Measurements from ENCODE around the gene SON.
"Not testable (repeated sequence)": the region's sequence is repeated elsewhere in the genome, so short reads cannot be mapped to it uniquely, and the experiment has no call there.

The SON gene
- long read RNA-seq, donor 1, full-length matches to known transcripts, result 22 of 182 reads
- long read RNA-seq, donor 1, partial matches to known transcripts, result 151 of 182 reads
- long read RNA-seq, donor 1, other reads (novel, unspliced or antisense), result 9 of 182 reads
- long read RNA-seq, donor 2, full-length matches to known transcripts, result 5 of 72 reads
- long read RNA-seq, donor 2, partial matches to known transcripts, result 67 of 72 reads
- long read RNA-seq, donor 2, other reads (novel, unspliced or antisense), result 0 of 72 reads
- long read RNA-seq, donor 3, full-length matches to known transcripts, result 11 of 120 reads
- long read RNA-seq, donor 3, partial matches to known transcripts, result 109 of 120 reads
- long read RNA-seq, donor 3, other reads (novel, unspliced or antisense), result 0 of 120 reads
- long read RNA-seq, donor 4, full-length matches to known transcripts, result 33 of 230 reads
- long read RNA-seq, donor 4, partial matches to known transcripts, result 197 of 230 reads
- long read RNA-seq, donor 4, other reads (novel, unspliced or antisense), result 0 of 230 reads
- long read RNA-seq, donor 5, full-length matches to known transcripts, result 27 of 196 reads
- long read RNA-seq, donor 5, partial matches to known transcripts, result 169 of 196 reads
- long read RNA-seq, donor 5, other reads (novel, unspliced or antisense), result 0 of 196 reads
- long read RNA-seq, donor 6, full-length matches to known transcripts, result 18 of 138 reads
- long read RNA-seq, donor 6, partial matches to known transcripts, result 120 of 138 reads
- long read RNA-seq, donor 6, other reads (novel, unspliced or antisense), result 0 of 138 reads
- long read RNA-seq, donor 7, full-length matches to known transcripts, result 31 of 364 reads
- long read RNA-seq, donor 7, partial matches to known transcripts, result 305 of 364 reads
- long read RNA-seq, donor 7, other reads (novel, unspliced or antisense), result 28 of 364 reads
- long read RNA-seq, donor 8, full-length matches to known transcripts, result 26 of 162 reads
- long read RNA-seq, donor 8, partial matches to known transcripts, result 136 of 162 reads
- long read RNA-seq, donor 8, other reads (novel, unspliced or antisense), result 0 of 162 reads

GRCh38 chr21:33542640-33543504 is at the start of gene SON:
Gene SON (plus strand): TSS chr21:33543038. CDS start chr21:33543093, 55 bp downstream.
- DNase-seq, result peak; percentile 94

DNA sequence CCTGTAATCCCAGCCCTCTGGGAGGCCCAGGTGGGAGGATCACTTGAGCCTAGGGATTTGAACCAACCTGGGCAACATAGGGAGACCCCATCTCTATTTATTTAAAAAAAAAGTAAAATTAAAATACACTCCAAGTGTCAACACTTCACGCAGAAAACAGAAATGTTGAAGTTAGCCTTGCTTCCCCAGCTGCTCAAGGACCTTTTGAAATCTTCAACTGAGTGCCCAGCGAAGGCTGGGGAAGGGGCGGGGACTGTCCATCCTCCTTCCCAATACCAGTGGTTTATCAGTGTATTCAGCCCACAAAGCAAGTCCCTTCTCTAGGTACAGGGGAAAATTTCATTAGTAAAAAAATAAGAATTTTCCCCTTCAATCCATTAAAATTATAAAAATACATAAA is 49.1 kb upstream of the SON start:
- no peak for DNase-seq

DNA sequence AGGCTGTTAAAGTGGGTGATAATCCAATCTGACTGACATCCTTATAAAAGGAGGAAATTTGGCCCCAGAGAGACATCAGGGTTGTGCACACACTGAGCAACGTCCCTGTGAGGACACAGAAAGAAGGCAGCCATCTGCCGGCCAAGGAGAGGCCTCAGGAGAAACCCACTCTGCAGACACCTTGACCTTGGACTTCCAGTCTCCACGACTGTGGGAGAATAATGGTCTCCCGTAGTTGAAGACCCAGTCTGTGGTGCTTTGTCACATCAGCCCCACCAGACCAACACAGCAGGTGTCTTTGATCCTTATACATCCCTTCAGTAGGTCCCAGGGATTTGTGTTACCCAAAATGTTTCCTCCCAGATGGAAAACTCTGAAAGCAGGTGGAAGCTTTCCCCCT is 47.1 kb upstream of the SON start:
- no peak for DNase-seq

DNA sequence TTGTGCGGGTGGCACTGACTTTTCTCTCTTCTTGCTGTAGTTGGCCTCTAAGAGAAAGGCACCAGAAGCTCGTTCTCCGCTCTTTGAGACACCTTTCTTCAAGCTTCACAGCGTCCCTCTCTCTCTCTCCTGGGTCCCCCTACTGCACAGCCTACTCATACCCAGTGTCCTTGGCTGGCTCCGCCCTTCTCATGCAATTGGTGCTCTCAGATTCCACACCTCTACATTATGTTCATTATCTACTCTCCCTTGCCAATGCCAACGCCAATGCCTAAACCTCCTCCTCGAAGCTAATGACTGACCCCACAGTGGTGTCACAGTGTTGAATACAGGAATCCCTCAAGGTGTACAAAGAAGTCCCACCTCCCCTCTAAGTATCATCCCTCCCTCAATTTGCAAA is 46.5 kb upstream of the SON start:
- DNase-seq, result no peak

DNA sequence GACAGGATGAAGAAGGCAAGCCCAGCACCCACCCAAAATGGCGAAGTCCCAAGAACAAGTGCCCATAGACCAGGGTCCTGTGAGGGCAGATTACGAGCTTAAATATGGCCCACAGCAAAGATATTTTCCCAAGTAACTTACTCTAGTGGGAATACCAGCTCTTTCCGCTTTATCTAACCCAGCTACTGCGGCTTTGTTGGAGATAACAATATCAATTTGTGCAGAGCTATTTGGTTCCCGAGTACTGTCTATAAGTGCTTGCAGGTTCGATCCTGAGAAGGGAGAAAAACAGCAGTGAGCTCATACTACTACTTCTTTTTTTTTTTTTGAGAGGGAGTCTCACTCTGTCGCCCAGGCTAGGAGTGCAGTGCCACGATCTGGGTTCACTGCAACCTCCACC is 37.0 kb upstream of the SON start:
- DNase-seq, result no peak

DNA sequence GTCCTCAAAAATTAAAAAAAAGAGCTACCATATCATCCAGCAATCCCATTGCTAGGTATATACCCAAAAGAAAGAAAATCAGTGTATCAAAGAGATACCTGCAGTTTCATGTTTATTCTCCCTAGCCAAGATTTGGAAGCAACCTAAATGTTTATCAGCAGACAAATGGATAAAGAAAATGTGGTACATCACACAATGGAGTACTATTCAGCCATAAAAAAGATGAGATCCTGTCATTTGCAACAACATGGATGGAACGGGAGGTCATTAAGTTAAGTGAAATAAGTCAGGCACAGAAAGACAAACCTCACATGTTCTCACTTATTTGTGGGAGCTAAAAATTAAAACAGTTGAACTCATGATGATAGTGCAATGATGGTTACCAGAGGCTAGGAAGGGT is 35.8 kb upstream of the SON start:
- DNase-seq, result not testable (repeated sequence)

GRCh38 chr21:33510826-33511225 is 32.0 kb upstream of the SON start:
- no peak for DNase-seq

GRCh38 chr21:33511639-33512038 is 31.2 kb upstream of the SON start:
- no peak for DNase-seq

DNA sequence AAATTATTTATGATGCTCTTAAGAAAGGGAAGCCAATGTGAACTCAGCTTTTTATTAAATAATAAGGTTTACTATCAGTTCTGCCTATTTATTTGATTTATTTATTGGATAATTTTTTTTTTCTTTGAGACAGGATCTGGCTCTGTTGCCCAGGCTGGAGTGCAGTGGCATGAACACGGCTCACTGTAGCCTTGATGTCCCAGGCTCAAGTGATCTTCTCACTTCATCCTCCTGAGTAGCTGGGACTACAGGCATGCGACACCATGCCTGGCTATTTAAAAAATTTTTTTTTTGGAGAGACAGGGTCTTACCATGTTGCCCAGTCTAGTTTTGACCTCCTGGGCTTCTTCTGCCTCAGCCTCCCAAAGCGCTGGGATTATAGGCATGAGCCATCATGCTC is 30.4 kb upstream of the SON start:
- no peak for DNase-seq

- no peak for DNase-seq
Observed at GRCh38 chr21:33514229-33514628, 28.6 kb upstream of the SON start.

DNA sequence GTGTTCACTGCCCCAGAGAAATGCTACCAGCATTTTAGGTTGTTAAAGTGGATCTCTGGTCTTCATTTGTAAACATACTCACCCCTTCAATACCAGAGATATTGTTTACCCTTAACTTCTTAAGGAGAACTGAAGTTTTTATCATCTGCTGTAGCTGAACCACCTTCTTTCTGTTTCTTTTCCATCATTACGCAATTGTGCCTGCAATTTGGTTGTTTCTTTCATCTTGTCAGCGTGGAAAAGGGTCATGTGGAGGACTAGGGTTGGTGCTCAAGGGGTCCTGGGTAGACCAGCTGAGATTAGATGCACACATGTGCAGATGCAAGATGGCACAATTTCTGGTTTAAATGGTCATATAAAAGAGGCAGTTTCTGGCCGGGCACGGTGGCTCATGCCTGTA is 23.9 kb upstream of the SON start:
- no peak for DNase-seq

DNA sequence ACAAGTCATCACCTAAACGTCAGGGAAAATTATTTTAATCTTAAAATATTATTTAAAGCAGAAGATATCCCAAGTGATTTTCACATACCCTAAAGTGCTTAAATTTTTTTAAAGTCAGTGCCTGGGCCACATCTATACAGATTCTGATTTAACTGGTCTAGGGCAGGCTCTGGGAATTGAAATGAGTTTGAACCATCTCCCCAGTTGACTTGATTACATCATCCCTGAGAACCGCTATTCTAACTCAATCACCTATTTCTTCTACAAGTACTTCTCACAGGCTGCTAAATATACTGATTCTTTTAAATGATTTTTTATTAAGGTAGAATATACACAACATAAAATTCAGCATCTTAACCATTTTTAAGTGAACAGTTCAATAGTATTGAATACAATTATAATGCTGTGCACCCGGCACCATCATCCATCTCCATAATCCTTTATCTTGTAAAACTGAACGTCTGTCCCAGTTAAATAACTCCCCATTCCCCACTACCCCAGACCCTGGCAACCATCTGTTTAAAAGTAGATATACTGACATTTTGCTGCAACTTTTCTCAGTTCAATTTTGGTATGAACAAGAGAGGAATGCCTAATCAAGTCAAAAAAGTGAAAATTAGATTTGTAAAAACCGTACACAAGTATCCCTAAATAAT is 20.4 kb upstream of the SON start:
- no peak for DNase-seq

DNA sequence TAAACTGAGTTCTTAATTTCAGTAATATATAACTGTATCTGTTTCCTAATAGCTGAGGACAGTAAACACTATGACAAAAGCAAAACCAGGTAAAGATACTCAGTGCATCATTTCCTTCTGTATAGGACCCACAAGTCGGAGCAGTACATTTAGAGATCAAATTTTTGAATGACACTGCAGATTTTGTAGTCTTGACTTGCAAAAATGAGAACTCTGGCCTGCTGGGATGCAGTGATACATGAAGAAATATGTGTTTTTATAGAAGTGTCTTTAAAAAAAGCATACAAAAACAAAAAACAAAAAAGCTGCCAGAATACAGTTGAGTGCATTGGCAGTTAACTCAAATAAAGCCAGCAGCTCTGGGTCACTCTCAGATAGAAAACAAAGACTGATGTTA is 19.9 kb upstream of the SON start:
- no peak for DNase-seq

GRCh38 chr21:33531007-33531406 is 11.8 kb upstream of the SON start:
- no peak for DNase-seq

DNA sequence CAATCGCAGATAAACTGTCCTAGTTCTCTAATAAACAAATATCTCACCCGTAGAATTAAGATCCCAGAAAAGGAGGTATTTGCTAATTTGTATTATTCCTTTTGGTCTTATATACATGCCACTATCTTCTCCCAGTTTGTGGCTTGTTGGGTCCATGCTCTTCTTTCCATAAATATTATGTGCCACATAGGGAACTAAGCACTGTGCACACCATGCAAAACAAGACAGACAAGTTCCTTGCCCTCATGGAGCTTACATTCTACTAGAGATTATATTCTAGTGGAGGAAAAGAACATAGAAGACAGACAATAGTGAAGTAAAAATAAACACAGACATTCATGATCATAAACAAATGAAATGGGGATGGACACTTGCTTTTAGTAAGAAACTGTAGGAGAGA is 5.6 kb upstream of the SON start:
- no peak for DNase-seq

GRCh38 chr21:33539616-33540015 is 3.2 kb upstream of the SON start:
- no peak for DNase-seq

GRCh38 chr21:33540711-33541104 is 2.1 kb upstream of the SON start:
- DNase-seq, result no peak

- peak; percentile 35 for DNase-seq
Observed at GRCh38 chr21:33541105-33541711, 1.6 kb upstream of the SON start.

- DNase-seq, result peak; percentile 94
Observed at GRCh38 chr21:33541756-33542639, 840 bp upstream of the SON start, which contains the start of gene GART. Gene GART (minus strand): TSS chr21:33542117. CDS start chr21:33539315, 2,802 bp downstream.

Measured in right kidney (tissue), 9 donors.